PFSK-1 (cell line): ENCODE measurements around the gene RELT.

Experiments
- FOXP2 ChIP-seq: optimal IDR thresholded peaks from 2 replicates; pipeline ENCODE3; 2011; ENCODE audit warnings: borderline replicate concordance, control low read depth, inconsistent platforms; ENCODE audit not compliant: insufficient read depth; ENCODE audit errors: extremely low read length, extremely low read depth
- POLR2AphosphoS5 ChIP-seq: IDR thresholded peaks from 2 replicates; pipeline ENCODE4 v1.6.1; 2012; ENCODE audit warnings: low read depth, mild to moderate bottlenecking, control low read depth, low read length, moderate library complexity
- SIN3A ChIP-seq: IDR thresholded peaks from 2 replicates; pipeline ENCODE4 v1.6.1; 2012; ENCODE audit warnings: mild to moderate bottlenecking, low read length, moderate library complexity, borderline replicate concordance; ENCODE audit not compliant: insufficient read depth
- TAF1 ChIP-seq: IDR thresholded peaks from 2 replicates; pipeline ENCODE4 v1.6.1; 2012; ENCODE audit warnings: low read length, control low read depth, borderline replicate concordance; ENCODE audit not compliant: insufficient read depth
- TF ChIP-seq, protein P1 (sequence below), 2 experiments: IDR thresholded peaks; 2 replicates each; pipeline versions ENCODE4 v1.6.1 to v1.8.0; 2011 to 2012; ENCODE audit warnings: low read depth in 2 of 2, low read length in 2 of 2, control low read depth in 1 of 2, inconsistent platforms in 1 of 2, mild to moderate bottlenecking in 1 of 2, moderate library complexity in 1 of 2; ENCODE audit not compliant: insufficient read depth in 1 of 2

RELT gene

DNA sequence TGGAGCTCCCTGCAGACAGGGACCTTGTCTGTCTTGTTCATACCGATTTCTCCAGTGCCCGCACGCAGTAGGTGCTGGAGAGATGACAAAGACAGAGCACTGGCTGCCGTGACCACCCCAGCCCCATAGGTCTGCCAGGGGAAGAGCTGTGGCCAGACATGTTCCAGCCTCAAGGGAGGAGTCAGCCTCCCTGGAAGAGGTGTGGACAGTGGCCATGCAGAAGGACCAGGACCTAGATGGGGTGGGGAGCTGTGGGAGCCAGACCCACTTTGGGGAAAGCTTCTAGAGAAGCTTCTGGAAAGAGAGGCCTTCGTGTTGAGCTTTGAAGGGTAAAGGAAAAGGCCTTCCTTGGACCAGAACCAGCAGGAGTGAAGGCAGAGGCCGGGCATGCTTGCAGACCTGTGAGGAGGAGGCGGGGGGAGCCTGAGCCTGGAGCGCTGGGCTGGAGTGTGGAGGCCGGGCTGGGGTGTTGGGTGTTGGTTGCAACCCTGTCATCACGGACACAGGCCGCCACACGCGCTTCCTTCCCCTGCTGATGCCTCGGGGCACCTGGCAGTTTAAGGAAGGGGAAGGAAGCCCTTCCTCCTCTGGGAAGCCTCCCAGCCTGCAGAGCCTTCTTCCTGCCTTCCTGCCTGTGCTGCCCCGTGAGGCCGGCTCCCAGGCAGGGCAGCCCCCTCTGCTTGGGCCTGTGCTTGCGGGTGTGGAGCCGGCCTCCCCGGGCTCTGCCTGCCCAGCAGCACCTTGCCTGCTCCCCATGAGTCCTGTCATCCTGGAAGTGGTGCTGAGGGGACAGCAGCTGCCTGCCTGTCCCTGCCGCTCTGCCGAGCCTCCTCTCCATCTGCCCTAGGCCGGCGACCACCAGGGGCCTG is 12.3 kb downstream of the RELT start:
- TF ChIP-seq FOXP2 = peak; percentile 84
- TF ChIP-seq, protein P1, sequence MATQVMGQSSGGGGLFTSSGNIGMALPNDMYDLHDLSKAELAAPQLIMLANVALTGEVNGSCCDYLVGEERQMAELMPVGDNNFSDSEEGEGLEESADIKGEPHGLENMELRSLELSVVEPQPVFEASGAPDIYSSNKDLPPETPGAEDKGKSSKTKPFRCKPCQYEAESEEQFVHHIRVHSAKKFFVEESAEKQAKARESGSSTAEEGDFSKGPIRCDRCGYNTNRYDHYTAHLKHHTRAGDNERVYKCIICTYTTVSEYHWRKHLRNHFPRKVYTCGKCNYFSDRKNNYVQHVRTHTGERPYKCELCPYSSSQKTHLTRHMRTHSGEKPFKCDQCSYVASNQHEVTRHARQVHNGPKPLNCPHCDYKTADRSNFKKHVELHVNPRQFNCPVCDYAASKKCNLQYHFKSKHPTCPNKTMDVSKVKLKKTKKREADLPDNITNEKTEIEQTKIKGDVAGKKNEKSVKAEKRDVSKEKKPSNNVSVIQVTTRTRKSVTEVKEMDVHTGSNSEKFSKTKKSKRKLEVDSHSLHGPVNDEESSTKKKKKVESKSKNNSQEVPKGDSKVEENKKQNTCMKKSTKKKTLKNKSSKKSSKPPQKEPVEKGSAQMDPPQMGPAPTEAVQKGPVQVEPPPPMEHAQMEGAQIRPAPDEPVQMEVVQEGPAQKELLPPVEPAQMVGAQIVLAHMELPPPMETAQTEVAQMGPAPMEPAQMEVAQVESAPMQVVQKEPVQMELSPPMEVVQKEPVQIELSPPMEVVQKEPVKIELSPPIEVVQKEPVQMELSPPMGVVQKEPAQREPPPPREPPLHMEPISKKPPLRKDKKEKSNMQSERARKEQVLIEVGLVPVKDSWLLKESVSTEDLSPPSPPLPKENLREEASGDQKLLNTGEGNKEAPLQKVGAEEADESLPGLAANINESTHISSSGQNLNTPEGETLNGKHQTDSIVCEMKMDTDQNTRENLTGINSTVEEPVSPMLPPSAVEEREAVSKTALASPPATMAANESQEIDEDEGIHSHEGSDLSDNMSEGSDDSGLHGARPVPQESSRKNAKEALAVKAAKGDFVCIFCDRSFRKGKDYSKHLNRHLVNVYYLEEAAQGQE (IDR thresholded peaks at IDR 0.05; ENCODE audit: insufficient read depth in 1 of 2, low read depth in 2 of 2, low read length in 2 of 2) = peak in 1 of 2 experiments; percentile 74; a peak in 3 of 4 replicates
- no peak for TF ChIP-seq POLR2AphosphoS5

DNA sequence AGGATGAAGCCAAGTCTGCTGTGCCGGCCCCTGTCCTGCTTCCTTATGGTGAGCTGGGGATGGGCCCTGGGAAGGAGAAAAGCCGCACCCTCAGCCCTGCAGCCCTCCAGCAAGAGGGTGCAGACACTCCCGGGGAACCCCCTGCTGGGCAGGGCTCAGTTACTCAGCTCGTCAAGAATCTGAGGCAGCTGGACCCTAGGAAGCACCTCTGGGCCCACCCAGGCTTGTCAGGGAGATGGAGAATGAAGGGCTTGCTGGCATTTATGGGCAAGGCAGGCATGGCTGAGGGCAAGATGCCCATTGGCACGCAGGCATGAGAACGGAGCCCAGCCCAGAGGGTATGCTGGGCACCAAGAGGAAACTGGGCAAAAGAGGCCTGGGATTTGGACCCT is 12.9 kb downstream of the RELT start:
- TF ChIP-seq POLR2AphosphoS5 = no peak
- TF ChIP-seq FOXP2 = no peak
- TF ChIP-seq, protein P1 (IDR thresholded peaks at IDR 0.05; ENCODE audit: insufficient read depth in 1 of 2, low read depth in 2 of 2, low read length in 2 of 2) = no peak
- TF ChIP-seq SIN3A = no peak
- TF ChIP-seq TAF1 = no peak

DNA sequence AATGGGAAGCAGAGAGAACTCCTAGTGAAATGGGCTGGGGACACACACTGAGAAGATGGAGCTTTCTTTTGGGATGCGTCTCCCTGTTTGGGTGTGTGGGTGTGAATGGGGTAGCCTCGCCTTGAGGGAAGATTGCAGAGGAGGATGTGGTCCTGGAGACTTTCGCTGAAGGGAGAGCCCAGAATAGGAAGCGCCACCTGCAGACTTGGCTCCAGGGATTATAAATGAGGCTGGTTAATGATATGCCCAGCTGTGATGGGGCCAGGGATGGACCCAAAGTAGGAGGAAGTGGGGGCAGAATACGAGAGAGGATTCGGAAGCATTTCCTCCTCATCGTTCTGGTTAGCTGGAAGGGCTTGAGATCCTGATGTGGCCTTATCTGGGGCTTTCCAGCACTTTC is 13.7 kb downstream of the RELT start:
- TF ChIP-seq FOXP2 = no peak
- TF ChIP-seq, protein P1 (IDR thresholded peaks at IDR 0.05; ENCODE audit: insufficient read depth in 1 of 2, low read depth in 2 of 2, low read length in 2 of 2) = no peak
- TF ChIP-seq SIN3A = no peak
- TF ChIP-seq POLR2AphosphoS5 = no peak
- TF ChIP-seq TAF1 = no peak

DNA sequence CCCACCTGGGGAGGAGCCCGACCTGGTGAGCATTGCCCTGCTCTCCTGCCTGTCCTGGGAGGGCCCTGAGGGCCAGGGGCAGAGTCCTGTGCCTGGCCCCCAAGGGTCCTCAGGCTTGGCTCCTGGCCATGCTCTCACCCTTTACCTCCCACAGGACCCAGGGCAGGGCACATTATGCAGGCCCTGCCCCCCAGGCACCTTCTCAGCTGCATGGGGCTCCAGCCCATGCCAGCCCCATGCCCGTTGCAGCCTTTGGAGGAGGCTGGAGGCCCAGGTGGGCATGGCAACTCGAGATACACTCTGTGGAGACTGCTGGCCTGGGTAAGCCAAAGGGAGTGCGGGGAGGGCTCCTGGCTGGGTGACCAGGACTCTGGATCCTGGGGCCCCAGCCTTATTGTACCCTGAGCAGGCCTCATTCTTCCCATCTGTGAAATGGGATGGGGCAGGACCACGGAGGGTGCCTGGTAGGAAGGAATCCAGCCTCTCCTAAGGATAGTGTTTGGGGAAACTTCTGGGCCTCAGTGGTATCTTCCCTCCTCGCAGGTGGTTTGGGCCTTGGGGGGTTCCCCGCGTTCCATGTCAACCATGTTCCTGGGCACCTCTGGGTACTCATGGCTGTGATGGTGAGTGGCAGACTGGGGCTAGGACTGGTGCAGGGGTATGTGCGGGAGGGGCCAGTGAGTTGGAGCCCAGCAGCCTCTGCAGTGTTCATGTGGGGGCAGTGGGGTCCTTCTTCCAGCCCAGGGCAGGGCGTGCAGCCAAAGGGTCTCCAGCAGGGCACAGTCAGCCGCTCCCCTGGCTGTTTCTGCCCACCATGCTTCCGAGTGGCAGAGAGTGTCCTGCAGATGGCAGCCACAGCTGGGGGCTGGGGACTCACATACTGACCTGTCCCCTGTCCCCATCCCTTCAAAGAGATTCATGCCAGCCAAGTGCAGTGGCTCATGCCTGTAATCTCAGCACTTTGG is 14.7 kb downstream of the RELT start:
- TF ChIP-seq, protein P1 (IDR thresholded peaks at IDR 0.05; ENCODE audit: insufficient read depth in 1 of 2, low read depth in 2 of 2, low read length in 2 of 2) = no peak
